K562 (cell line): ENCODE data around the gene RPS6KA2. TPM values are rescaled to one million over a fixed set of nuclear protein-coding genes. Genes with fewer than 3 reads are reported as not detected.

ENCODE experiments used
- ATAC-seq: fragments of 200-7000 bp; cut with Tn5 transposase; 3 replicates; pipeline ENCODE4 v1.9.1; 2020; ENCODE audit warnings: moderate library complexity
- BruUV-seq: library from RNA; stranded (reverse); fragments of 400-500 nt; replicated peaks from 2 replicates; lab custom pipeline; 2021; lab: Mats Ljungman, UMichigan
- CTCF ChIA-PET: fragments of 300-600 bp; formaldehyde crosslinking; extraction: SDS; loops from one replicate; lab custom pipeline; 2021; ENCODE audit warnings: low intra/inter-chr PET ratio; lab: Yijun Ruan, JAX
- POLR2A ChIA-PET: fragments of 300-600, 350-650 bp; sonication (Branson Sonifier 250); formaldehyde crosslinking; extraction: SDS; loops from one replicate; lab custom pipeline; 2021; ENCODE audit warnings: antibody characterized with exemption, inconsistent platforms; lab: Yijun Ruan, JAX
- DNase-seq, 4 experiments: peaks; one replicate each; pipeline versions ENCODE4 v3.0.0 to v3.0.0-alpha.2; 2011 to 2018; ENCODE audit warnings: low spot score in 3 of 4, mixed read lengths in 3 of 4; ENCODE audit errors: extremely low read depth in 1 of 4
- FAIRE-seq: peaks from 2 replicates; lab custom pipeline; 2011; peaks lifted over from hg19 to GRCh38; lab: Jason Lieb, UNC
- H2AFZ ChIP-seq: 2 replicates; pipeline ENCODE4 v1.6.0; 2011; ENCODE audit warnings: low read depth, low read length, control low read depth, inconsistent platforms
- H3K27ac ChIP-seq: fragments of 200-600 bp; 3 replicates; pipeline ENCODE4 v1.8.0; 2011; ENCODE audit warnings: low read depth, mild to moderate bottlenecking, control low read depth, inconsistent platforms, low read length, moderate library complexity, mixed read lengths; ENCODE audit errors: extremely low read depth
- H3K27me3 ChIP-seq, 2 experiments: fragments of 300-600 bp in 1 of 2; 2 replicates in 1 of 2; 3 replicates in 1 of 2; pipeline versions ENCODE4 v1.6.0 to v1.8.0; 2011; ENCODE audit warnings: inconsistent platforms in 2 of 2, low read length in 2 of 2, mild to moderate bottlenecking in 1 of 2, mixed read lengths in 1 of 2, moderate library complexity in 1 of 2; ENCODE audit not compliant: control insufficient read depth in 2 of 2, insufficient read depth in 2 of 2
- H3K36me3 ChIP-seq: fragments of 300-600 bp; 3 replicates; pipeline ENCODE4 v1.8.0; 2011; ENCODE audit warnings: mild to moderate bottlenecking, low read length, inconsistent platforms; ENCODE audit not compliant: control insufficient read depth, insufficient read depth
- H3K4me1 ChIP-seq, 2 experiments: fragments of 200-600 bp in 1 of 2; replicated peaks in 1 of 2; 2 replicates in 1 of 2; 3 replicates in 1 of 2; pipeline versions ENCODE4 v1.5.1 to v1.8.0; 2011; ENCODE audit warnings: inconsistent platforms in 2 of 2, low read length in 2 of 2, mild to moderate bottlenecking in 1 of 2, mixed read lengths in 1 of 2, moderate library complexity in 1 of 2; ENCODE audit not compliant: control insufficient read depth in 2 of 2, insufficient read depth in 2 of 2
- H3K4me2 ChIP-seq: 2 replicates; pipeline ENCODE4 v1.6.1; 2011; ENCODE audit warnings: low read length, control low read depth, inconsistent platforms, mixed read lengths; ENCODE audit not compliant: insufficient read depth
- H3K4me3 ChIP-seq: fragments of 200-600 bp; sonication (generic), shearing (Covaris generic); 2 replicates; pipeline ENCODE4 v1.5.1; 2016; ENCODE audit warnings: control low read depth, inconsistent platforms
- H3K79me2 ChIP-seq: fragments of 200-600 bp; 3 replicates; pipeline ENCODE4 v1.8.0; 2011; ENCODE audit warnings: low read length, inconsistent platforms; ENCODE audit not compliant: control insufficient read depth, insufficient read depth
- H3K9ac ChIP-seq, 2 experiments: 2 replicates each; pipeline versions ENCODE4 v1.6.0 to v1.6.1; 2011; ENCODE audit warnings: low read depth in 2 of 2, low read length in 2 of 2, control low read depth in 1 of 2, inconsistent platforms in 1 of 2, mild to moderate bottlenecking in 1 of 2, mixed read lengths in 1 of 2; ENCODE audit not compliant: insufficient read depth in 1 of 2
- H3K9me1 ChIP-seq: one replicate; pipeline ENCODE4 v1.6.0; 2011; ENCODE audit warnings: inconsistent platforms, mild to moderate bottlenecking, low read length, moderate library complexity; ENCODE audit not compliant: control insufficient read depth, insufficient read depth
- H3K9me3 ChIP-seq: replicated peaks from 2 replicates; pipeline ENCODE4 v1.5.1; 2011; ENCODE audit warnings: low read depth, low read length, inconsistent platforms; ENCODE audit not compliant: control insufficient read depth, insufficient read depth
- H4K20me1 ChIP-seq: replicated peaks from 2 replicates; pipeline ENCODE4 v1.6.1; 2011; ENCODE audit warnings: low read length, inconsistent platforms, mixed read lengths; ENCODE audit not compliant: control insufficient read depth, insufficient read depth
- EZH2 ChIP-seq: IDR thresholded peaks from 2 replicates; pipeline ENCODE4 v1.6.1; 2012; ENCODE audit warnings: low read depth, mild to moderate bottlenecking, inconsistent platforms, low read length, borderline replicate concordance
- JUND ChIP-seq, 2 experiments: IDR thresholded peaks; 2 replicates in 1 of 2; 3 replicates in 1 of 2; pipeline ENCODE4 v1.6.1; 2011; ENCODE audit warnings: borderline replicate concordance in 2 of 2, low read depth in 2 of 2, low read length in 2 of 2, improper control_type of control experiment in 1 of 2, missing biosample characterization in 1 of 2, missing genetic modification characterization in 1 of 2, missing genetic modification reagents in 1 of 2
- NR4A1 ChIP-seq, 2 experiments: fragments of 250-450 bp in 1 of 2; fragments of 450-650 bp in 1 of 2; sonication (Bioruptor Pico) in 1 of 2; IDR thresholded peaks; 2 replicates each; pipeline versions ENCODE4 v1.4.0 to v1.6.1; 2016 to 2020; ENCODE audit warnings: mild to moderate bottlenecking in 2 of 2, missing compliant biosample characterization in 1 of 2, missing genetic modification characterization in 1 of 2, moderate library complexity in 1 of 2
- WGBS: fragments of 100-300 bp; shearing (Covaris generic); methylation state at CpG from one replicate; pipeline ENCODE4 v1.1.6; 2016; ENCODE audit warnings: low coverage, mixed read lengths; ENCODE audit not compliant: insufficient coverage; ENCODE audit errors: missing lambda C conversion rate; 5-methylcytosine and 5-hydroxymethylcytosine counted together
- in situ Hi-C: fragments of 300-500 bp; cut with MboI; formaldehyde crosslinking; loops from 4 replicates; pipeline ENCODE4 v1.15.0; 2018; ENCODE audit warnings: inconsistent platforms, mixed read lengths
- intact Hi-C: fragments of 100-400 bp; cut with micrococcal nuclease; formaldehyde crosslinking; loops from 2 replicates; pipeline ENCODE4 v1.14.2; 2022
- polyA plus RNA-seq, 8 experiments: library from polyadenylated mRNA; depleted of rRNA in 4 of 8; stranded (reverse) in 5 of 8; unstranded in 3 of 8; fragments of >200 nt; fragmentation: Nextera tagmentation in 2 of 8; fragmentation: Illumina TruSeq in 1 of 8; extraction: Ambion mirVana in 2 of 8; extraction: Trizol in 1 of 8; gene quantifications; 2 replicates each; pipeline versions ENCODE4 v1.2.1 to v1.2.3, GENCODE V29; 2011 to 2014; ENCODE audit warnings: inconsistent platforms in 1 of 8, missing spikeins in 1 of 8
- total RNA-seq, 7 experiments: library from RNA; depleted of rRNA in 6 of 7; stranded (reverse); fragments of >200 nt in 6 of 7; fragmentation: Illumina TruSeq in 2 of 7; extraction: Trizol in 2 of 7; gene quantifications; 2 replicates each; pipeline versions ENCODE4 v1.2.1 to v1.2.3, GENCODE V29; 2011 to 2021; ENCODE audit warnings: low replicate concordance in 1 of 7
- TF ChIP-seq, protein P1 (sequence below), 3 experiments: fragments of 200-800 bp in 1 of 3; sonication (Bioruptor generic) in 1 of 3; sonication (generic) in 1 of 3; formaldehyde crosslinking in 1 of 3; IDR thresholded peaks; 2 replicates each; pipeline versions ENCODE4 v1.6.1 to v1.8.0; 2016 to 2022; ENCODE audit warnings: mild to moderate bottlenecking in 2 of 3, missing compliant biosample characterization in 2 of 3, missing genetic modification characterization in 2 of 3, missing genetic modification reagents in 1 of 3

RPS6KA2 gene
- total and polyA plus RNA-seq, 9 of the 15 experiments (the other 6 are each of a cell fraction or from before 2014, with no cell fraction given) = 0.29 to 1.00 (median 0.53) TPM

DNA sequence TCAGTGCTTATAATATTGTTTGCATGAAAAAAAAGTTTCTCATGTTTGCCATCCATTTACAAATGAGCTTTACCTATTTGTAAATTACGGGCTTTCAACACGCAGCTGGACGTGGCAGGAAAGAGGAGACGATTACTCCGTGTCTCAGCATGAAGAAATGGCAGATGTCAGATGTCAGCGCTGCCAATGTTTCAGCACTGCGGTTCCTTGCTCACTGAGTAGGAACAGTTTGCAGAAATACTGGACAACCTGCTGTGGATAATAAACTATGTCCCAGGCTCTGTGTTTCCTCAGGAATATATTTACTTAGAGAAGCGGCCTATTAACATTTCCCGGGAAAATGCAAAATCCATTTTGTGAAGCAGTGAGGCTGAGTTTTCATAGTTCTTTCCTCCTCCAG lies 63.2 kb downstream of the RPS6KA2 start:
- Histone ChIP-seq H3K4me1 (no peaks in the 10 kb centered on the region), H3K9me1 (no peaks in the 10 kb centered on the region), H3K27ac (no peak overlapping the region), H4K20me1 (peaks cover 5% of the 10 kb centered on the region)
- BruUV-seq = no TSS peak
- DNase-seq (no peak), FAIRE-seq (no peak)
- CTCF ChIA-PET = interaction anchor here (0.6 kb wide), 1 partner anchor 17 kb away, joined by 3 read pairs; no protein-coding TSS in a partner anchor
- in situ Hi-C loops = no loop called here
- no peak for TF ChIP-seq JUND (IDR thresholded peaks at IDR 0.05; ENCODE audit: borderline replicate concordance, low read depth, low read length)
- TF ChIP-seq JUND (tag; IDR thresholded peaks at IDR 0.05; ENCODE audit: borderline replicate concordance, low read depth, low read length) = no peak
- no peak for TF ChIP-seq NR4A1 (CRISPR knock-in tag; IDR thresholded peaks at IDR 0.05)
- no peak for TF ChIP-seq NR4A1 (tag; IDR thresholded peaks at IDR 0.05)
- TF ChIP-seq EZH2 = peak; percentile 35; the same call in 1 of the 2 replicates
- TF ChIP-seq, protein P1, sequence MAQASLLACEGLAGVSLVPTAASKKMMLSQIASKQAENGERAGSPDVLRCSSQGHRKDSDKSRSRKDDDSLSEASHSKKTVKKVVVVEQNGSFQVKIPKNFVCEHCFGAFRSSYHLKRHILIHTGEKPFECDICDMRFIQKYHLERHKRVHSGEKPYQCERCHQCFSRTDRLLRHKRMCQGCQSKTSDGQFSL (CRISPR knock-in tag; IDR thresholded peaks at IDR 0.05) = no peak
- TF ChIP-seq, protein P1 (tag; IDR thresholded peaks at IDR 0.05) = no peak
- TF ChIP-seq, all 486 proteins: peak for 1
- Histone ChIP-seq H3K9ac (no peak overlapping the region), H3K27me3 (peaks cover 50 to 82% of the 10 kb centered on the region in 2 experiments), H3K9me3 (no peaks in the 10 kb centered on the region), H2AFZ (no peak overlapping the region), H3K79me2 (no peaks in the 10 kb centered on the region), H3K4me2 (no peak overlapping the region), H3K36me3 (no peaks in the 10 kb centered on the region), H3K4me3 (no peak overlapping the region)
- intact Hi-C loops = no loop called here
- ATAC-seq = no peak
- 0% methylated on average over 9 of the region's 9 CpGs for WGBS
- POLR2A ChIA-PET = interaction anchor here (1.3 kb wide), 1 partner anchor 9 kb away, joined by 9 read pairs; no protein-coding TSS in a partner anchor
